ENCODE results near the gene IL1RL1. TPM values are rescaled to one million over a fixed set of nuclear protein-coding genes. Genes with fewer than 3 reads are reported as not detected.

Gene IL1RL1
- total and polyA plus RNA-seq, 2 donors (not counting 1 experiment from before 2014, with no cell fraction given), result 0.02 to 0.50 TPM

DNA sequence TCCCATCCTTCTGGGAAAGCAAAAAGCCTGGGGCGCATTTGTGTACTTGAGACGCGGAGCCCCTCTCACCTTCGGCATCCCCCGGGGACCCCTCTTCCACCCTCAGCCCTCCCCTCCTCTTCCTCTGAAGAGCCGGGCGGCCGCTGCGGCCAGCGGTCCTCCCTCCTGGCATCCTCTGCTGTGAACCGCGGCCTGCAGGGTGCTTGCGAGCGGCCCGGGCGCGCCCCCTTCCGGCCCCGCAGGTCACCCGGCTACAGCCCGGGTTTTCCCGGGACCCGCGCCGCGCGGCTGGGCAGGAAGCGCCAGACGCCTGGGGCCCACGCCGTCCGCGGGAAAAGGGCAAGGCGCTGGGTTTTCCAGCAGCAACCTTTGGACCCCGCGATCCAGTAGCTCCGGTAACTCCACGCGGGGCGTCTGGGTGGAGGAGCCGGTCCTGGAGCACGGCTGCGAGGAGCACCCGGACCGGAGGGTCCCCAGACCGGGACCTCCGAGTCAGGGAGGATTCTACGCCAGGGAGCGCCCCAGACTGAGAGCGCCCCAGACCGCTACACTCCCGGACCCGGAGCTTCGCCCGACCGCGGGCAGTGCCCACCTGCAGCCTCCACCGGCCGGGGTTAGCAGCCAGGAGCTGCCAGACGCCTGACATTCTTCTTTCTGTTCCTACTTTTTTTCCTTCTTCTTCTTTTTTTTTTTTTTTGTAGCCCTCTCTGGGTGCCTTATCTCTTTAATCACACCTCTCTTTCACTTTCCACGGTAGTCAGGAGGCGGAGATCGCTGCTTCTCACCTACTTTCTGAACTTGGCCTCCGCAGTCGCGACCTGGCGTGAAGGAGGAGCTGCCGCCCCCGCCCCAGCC is 44.4 kb downstream of the IL1RL1 start, which contains the start of gene IL18R1:
TSS of gene IL18R1 (plus strand) at position 271 of the 855 bp plus-strand sequence. CDS start 6,865 bp downstream, outside the sequence.
- Histone ChIP-seq H3K4me2 (ENCODE audit: extremely low read depth, insufficient read depth, low read length) (peak within 1 kb of the TSS; percentile 72), H3K27ac (ENCODE audit: insufficient read depth, low read length) (no peak within 1 kb of the TSS), H3K36me3 (ENCODE audit: control insufficient read depth, insufficient read depth, low read length) (no peaks in the 10 kb centered on the region), H3K4me3 (replicated peaks in 1 of 4; ENCODE audit: control extremely low read depth in 1 of 4, insufficient read depth in 1 of 4, low read depth in 3 of 4, low read length in 4 of 4) (peak within 1 kb of the TSS; percentile 40 to 75 (median 60)), H3K9me3 (ENCODE audit: control insufficient read depth, insufficient read depth, low read depth, low read length) (no peaks in the 10 kb centered on the region), H3K27me3 (ENCODE audit: control insufficient read depth, insufficient read depth, low read length) (no peaks in the 10 kb centered on the region), H2AFZ (ENCODE audit: low read length) (peak within 1 kb of the TSS; percentile 66), H3K4me1 (ENCODE audit: control insufficient read depth, extremely low read depth, insufficient read depth, low read length) (no peaks in the 10 kb centered on the region), H3K9ac (ENCODE audit: insufficient read depth, low read length) (peak within 1 kb of the TSS; percentile 65), H3K79me2 (ENCODE audit: control insufficient read depth, insufficient read depth, low read length) (no peaks in the 10 kb centered on the region), H4K20me1 (ENCODE audit: control insufficient read depth, extremely low read depth, insufficient read depth, low read length) (no peaks in the 10 kb centered on the region)
- peak; percentile 72 to 79 for DNase-seq (ENCODE audit: low read depth in 2 of 2)
- TF ChIP-seq, protein P1, sequence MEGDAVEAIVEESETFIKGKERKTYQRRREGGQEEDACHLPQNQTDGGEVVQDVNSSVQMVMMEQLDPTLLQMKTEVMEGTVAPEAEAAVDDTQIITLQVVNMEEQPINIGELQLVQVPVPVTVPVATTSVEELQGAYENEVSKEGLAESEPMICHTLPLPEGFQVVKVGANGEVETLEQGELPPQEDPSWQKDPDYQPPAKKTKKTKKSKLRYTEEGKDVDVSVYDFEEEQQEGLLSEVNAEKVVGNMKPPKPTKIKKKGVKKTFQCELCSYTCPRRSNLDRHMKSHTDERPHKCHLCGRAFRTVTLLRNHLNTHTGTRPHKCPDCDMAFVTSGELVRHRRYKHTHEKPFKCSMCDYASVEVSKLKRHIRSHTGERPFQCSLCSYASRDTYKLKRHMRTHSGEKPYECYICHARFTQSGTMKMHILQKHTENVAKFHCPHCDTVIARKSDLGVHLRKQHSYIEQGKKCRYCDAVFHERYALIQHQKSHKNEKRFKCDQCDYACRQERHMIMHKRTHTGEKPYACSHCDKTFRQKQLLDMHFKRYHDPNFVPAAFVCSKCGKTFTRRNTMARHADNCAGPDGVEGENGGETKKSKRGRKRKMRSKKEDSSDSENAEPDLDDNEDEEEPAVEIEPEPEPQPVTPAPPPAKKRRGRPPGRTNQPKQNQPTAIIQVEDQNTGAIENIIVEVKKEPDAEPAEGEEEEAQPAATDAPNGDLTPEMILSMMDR (conservative IDR thresholded peaks at IDR 0.05 in 1 of 2, IDR thresholded peaks at IDR 0.05 in 1 of 2; ENCODE audit: low read depth in 1 of 2, low read length in 2 of 2), result peak; percentile 41 to 78
- no peak for TF ChIP-seq EZH2 (IDR thresholded peaks at IDR 0.05; ENCODE audit: low read length, missing control alignments)

GRCh38 chr2:102356381-102356712 is 45.0 kb downstream of the IL1RL1 start:
- no peak overlapping the region for H2AFZ ChIP-seq (ENCODE audit: low read length)
- DNase-seq (ENCODE audit: low read depth in 2 of 2), result no peak

DNA sequence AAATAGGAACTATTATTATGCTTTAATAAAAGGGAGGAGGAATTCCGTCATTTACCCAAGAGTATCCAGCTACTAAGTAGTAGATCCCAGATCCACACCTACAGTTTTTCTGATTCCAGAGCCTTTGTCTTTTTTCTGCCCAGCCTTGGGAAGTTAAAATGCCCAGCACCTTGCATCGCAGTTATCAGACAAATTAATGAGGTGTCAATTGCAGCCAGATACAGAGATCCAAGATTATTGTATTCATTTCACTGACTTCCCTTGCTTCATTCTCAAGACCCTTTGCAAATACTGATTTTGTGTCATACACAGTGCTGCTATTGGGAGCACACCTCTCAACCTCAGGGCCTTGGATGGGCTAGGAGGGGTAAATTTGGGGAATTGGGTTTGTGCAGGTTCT is 45.4 kb downstream of the IL1RL1 start:
- H3K27me3 ChIP-seq (ENCODE audit: control insufficient read depth, insufficient read depth, low read length), result no peaks in the 10 kb centered on the region
- H3K9me3 ChIP-seq (ENCODE audit: control insufficient read depth, insufficient read depth, low read depth, low read length), result no peaks in the 10 kb centered on the region
- peak overlapping the region in 1 of 4 experiments; percentile 75 for H3K4me3 ChIP-seq (replicated peaks in 1 of 4; ENCODE audit: control extremely low read depth in 1 of 4, insufficient read depth in 1 of 4, low read depth in 3 of 4, low read length in 4 of 4)
- H3K79me2 ChIP-seq (ENCODE audit: control insufficient read depth, insufficient read depth, low read length), result no peaks in the 10 kb centered on the region
- H2AFZ ChIP-seq (ENCODE audit: low read length), result no peak overlapping the region
- no peak overlapping the region for H3K9ac ChIP-seq (ENCODE audit: insufficient read depth, low read length)
- H4K20me1 ChIP-seq (ENCODE audit: control insufficient read depth, extremely low read depth, insufficient read depth, low read length), result no peaks in the 10 kb centered on the region
- DNase-seq (ENCODE audit: low read depth in 2 of 2), result no peak
- no peaks in the 10 kb centered on the region for H3K36me3 ChIP-seq (ENCODE audit: control insufficient read depth, insufficient read depth, low read length)
- H3K4me1 ChIP-seq (ENCODE audit: control insufficient read depth, extremely low read depth, insufficient read depth, low read length), result no peaks in the 10 kb centered on the region
- H3K4me2 ChIP-seq (ENCODE audit: extremely low read depth, insufficient read depth, low read length), result no peak overlapping the region
- TF ChIP-seq EZH2 (IDR thresholded peaks at IDR 0.05; ENCODE audit: low read length, missing control alignments), result no peak
- TF ChIP-seq, protein P1 (conservative IDR thresholded peaks at IDR 0.05 in 1 of 2, IDR thresholded peaks at IDR 0.05 in 1 of 2; ENCODE audit: low read depth in 1 of 2, low read length in 2 of 2), result no peak
- H3K27ac ChIP-seq (ENCODE audit: insufficient read depth, low read length), result no peak overlapping the region

More at GRCh38 chr2:102356381-102356712, 45.0 kb downstream of the IL1RL1 start:
- Histone ChIP-seq H3K36me3 (ENCODE audit: control insufficient read depth, insufficient read depth, low read length) (no peaks in the 10 kb centered on the region), H3K4me1 (ENCODE audit: control insufficient read depth, extremely low read depth, insufficient read depth, low read length) (no peaks in the 10 kb centered on the region), H4K20me1 (ENCODE audit: control insufficient read depth, extremely low read depth, insufficient read depth, low read length) (no peaks in the 10 kb centered on the region), H3K27ac (ENCODE audit: insufficient read depth, low read length) (no peak overlapping the region), H3K9me3 (ENCODE audit: control insufficient read depth, insufficient read depth, low read depth, low read length) (no peaks in the 10 kb centered on the region), H3K9ac (ENCODE audit: insufficient read depth, low read length) (no peak overlapping the region), H3K4me2 (ENCODE audit: extremely low read depth, insufficient read depth, low read length) (peak overlapping the region; percentile 72), H3K27me3 (ENCODE audit: control insufficient read depth, insufficient read depth, low read length) (no peaks in the 10 kb centered on the region), H3K79me2 (ENCODE audit: control insufficient read depth, insufficient read depth, low read length) (no peaks in the 10 kb centered on the region), H3K4me3 (replicated peaks in 1 of 4; ENCODE audit: control extremely low read depth in 1 of 4, insufficient read depth in 1 of 4, low read depth in 3 of 4, low read length in 4 of 4) (peak overlapping the region; percentile 40 to 75 (median 60))
- TF ChIP-seq, protein P1 (conservative IDR thresholded peaks at IDR 0.05 in 1 of 2, IDR thresholded peaks at IDR 0.05 in 1 of 2; ENCODE audit: low read depth in 1 of 2, low read length in 2 of 2), result no peak
- no peak for TF ChIP-seq EZH2 (IDR thresholded peaks at IDR 0.05; ENCODE audit: low read length, missing control alignments)

Data from fibroblast of lung (primary cell).